GM19324 (cell line): ENCODE data around the gene VCX2.
"Not testable (repeated sequence)": the region's sequence is repeated elsewhere in the genome, so short reads cannot be mapped to it uniquely, and the experiment has no call there.

Experiments
- ATAC-seq: cut with Tn5 transposase; IDR thresholded peaks from one replicate; pipeline ENCODE4 v1.9.1; 2021; ENCODE audit warnings: mild to moderate bottlenecking, moderate library complexity; ENCODE audit not compliant: unreplicated experiment, low FRiP score

VCX2 gene

DNA sequence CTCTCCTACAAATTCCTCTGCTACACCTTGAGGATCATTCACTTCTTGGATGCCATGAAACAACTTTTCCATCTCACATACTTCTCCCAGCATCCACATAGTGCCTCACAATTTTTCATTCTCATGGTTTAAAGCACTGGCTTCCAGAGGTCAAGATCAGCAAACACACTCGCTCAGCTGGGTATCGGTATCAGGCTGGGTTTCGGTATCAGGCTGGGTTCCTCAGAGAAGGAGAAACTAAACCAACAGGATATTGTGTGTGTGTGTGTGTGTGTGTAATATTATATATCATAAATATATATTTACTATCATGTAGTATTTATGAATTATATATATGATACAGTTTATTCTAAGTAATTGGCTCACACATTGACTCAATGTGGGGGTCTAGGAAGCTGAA, at the start of gene VCX2:
VCX2 (minus strand) TSS at position 99 of the 400 bp plus-strand sequence. CDS start 624 bp downstream, outside the sequence.
- not testable (repeated sequence) for ATAC-seq

DNA sequence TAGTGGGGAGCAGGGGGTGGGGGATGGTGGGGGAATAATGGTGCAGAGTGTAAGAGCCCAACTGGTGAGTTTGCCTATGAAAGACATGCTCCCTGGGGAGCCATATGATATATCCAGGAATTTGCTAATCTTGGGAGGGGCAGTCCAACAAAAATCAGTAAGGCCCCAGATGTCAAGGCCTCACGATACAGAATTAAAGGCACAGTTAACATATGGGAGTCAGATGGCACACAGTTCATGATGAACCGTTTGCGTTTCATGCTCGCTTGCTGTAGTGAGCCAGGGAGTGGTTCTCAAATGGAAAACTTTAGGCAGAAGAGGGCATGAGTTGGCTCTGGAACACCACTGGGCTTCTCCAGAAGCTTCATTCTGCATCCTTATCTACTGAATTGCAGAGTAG, 33.9 kb upstream of the VCX2 start:
- ATAC-seq: no peak

DNA sequence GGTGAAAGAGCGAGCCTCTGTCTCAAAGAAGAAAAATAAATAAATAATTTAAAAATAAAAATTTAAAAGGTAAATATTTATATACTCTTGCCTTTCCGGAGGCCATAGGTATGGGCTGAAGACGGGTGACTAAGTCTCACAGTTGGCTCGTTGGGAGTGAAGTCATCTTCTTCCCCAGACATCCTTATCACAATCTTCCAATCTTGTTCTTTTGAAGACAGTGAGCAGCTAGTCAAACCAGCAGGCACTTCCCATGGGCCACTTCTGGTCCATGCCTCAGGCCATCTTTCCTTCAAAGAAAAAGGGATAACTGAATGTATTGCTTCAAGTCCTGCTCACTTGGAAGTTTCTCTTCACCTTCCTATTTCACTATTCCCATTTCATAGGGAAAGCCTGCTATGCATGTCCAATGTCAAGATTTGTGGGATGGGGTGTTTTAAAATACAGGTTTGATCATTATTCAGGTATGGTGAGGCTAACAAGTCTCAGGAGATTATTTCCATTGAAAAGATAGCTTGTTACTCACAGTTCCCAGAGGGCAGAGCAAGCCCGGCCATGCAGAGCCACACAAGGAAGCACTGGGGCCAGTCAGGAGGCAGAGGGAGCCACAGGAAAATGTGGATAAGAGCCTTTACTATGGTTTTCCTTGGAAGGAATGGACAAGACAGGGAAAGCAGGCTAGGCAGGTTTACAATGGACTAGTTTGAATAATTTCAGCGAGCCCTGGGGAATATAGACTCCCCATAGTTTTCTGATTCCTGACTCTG, 33.3 kb upstream of the VCX2 start:
- ATAC-seq: no peak

DNA sequence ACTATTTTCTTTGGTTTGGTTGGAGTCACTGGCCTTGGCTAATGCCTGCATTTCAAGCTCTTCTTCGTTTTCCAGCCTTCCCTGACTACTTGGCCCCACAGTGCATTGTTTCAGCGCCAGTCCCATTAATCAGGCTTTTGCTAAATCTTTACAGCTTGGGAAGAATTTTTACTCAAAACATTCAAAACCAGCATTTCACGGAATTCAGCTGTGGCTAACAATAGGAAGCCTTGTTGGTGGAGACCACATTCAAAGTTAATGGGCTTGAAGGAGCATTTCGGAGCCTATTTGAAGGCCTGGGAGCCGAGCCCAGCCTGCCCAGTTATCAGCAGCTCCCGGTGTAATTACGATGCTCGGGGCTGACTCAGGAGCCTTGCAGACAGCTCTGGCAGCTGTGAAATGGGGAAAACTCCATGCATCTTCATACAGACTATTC, 30.8 kb upstream of the VCX2 start:
- ATAC-seq: no peak

DNA sequence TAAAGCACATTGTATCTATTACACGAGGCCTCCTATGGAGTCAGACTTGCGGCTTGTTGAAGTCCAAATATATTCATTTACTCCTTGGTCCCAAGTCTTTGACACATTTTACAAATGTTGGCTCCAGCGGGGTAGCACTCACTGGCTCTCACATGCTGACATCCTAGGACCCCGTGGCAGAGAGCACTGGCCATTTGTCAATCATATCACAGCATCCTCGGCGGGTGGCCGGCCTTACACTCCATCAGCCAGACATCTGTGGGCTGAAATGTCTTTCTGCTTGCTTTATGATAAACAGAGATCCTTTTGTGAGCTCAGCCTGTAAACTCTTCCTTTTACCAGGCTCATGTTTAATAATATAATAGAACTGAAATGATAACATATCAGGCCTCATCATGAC, 25.7 kb upstream of the VCX2 start:
- ATAC-seq: no peak

DNA sequence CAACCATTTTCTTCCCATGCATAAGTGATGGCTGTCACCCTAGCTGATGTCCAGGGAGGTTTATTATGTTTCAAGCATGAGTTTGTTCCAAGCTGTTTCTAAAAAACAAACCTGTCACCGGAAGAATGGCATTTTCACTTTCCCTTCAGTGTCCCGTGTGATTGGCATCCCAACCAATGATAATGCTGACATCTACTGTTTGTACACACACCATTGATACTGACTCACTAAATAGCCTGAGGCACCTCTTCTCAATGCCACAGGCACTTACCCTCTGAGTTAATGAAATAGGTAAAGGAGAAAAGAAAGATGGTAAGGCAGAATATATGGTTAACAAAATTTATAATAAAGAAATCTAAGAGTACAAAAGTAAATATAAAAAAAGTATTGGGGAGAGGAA, 23.1 kb upstream of the VCX2 start:
- no peak for ATAC-seq

DNA sequence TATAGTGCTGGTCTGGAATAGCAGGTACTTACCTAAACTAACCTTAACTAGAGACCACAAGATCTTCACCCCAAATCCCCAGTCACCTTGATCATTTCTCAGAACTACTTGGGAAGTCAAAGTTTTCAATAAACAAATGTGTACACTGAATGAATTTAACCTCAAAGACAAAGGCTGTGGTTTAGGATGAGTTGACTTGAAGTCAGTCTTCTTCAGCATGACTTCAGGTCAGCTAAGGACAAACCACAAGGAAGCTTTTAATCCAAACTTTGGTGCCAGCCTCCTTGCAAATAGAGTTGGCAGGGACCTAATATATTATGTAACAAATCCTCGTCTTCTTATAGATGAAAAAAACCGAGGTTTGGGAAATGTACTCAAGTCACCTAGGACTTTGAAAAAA, 21.2 kb upstream of the VCX2 start:
- ATAC-seq: no peak

DNA sequence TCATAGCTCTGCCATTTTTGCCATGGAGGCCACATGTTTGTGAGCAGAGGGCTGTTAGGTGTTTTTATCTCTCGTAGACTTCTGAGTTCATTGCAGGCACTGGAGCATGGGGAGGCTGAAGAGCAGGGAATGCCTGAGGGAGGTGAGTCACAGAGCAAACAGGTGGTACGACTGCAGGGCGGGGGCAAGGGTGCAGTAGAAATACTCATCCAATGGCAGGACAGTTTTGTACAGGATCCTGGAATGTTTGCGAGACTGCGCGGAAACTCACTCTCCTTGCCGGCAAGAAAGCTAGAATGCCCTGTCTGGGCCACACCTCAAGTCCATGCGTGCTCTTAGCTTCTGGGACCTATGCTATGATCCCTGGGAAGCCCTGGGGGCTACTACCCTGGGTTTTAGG, 20.0 kb upstream of the VCX2 start:
- no peak for ATAC-seq

DNA sequence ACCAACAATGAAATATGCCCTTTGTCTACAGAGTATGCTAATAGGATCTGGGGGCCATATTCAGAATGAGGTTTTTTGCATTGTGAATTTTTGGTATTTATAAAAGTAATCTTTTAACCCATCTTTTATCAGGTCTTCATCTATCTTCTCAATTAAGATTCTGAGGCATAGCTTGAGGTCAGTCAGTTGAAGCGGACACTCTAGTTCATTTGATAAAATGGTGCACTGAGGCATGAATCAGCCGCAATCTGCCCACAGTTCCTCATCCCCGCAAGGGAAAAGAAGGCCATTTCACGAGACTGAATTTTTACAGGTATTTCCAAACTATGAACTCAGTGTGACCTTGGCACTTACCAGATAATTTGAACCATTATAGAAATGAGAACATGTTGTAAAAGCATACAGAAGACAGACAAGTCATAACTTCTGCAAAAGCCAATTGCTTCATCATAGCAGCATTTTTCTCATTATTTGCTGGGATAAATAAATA, 19.3 kb upstream of the VCX2 start:
- ATAC-seq: no peak

DNA sequence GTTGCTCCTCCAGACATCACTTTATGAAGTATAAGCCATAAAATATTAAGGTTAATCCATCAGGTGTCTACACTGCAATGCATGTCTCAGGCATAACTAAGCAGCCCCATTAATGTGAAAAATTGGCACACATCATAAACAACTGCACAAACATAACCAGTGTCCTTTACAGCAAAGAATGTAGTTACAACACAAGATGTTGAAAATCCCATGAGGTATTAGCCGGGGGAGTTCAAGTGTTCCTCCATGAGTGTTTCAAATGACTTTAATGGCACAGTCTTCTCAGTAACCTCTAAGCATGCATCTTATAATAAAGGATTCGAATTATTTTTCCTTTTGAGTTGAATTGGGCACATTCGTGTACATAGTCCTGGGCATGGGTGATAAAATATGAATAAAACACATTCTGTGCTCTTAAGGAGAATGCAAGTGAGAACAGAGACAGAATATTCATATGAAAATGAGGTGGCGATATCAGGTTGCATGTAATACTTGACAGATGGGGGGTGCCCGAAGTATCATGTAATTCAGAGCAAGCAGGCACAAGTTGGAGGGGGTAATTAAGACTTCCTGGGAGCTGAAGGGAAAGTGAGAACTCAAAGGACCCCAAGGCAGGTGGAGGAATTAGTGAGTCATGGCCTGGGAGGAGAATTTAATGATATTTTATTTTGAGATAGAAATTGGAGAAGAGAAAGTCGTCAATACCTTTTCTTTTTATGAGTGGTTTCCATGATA, 18.2 kb upstream of the VCX2 start:
- no peak for ATAC-seq

DNA sequence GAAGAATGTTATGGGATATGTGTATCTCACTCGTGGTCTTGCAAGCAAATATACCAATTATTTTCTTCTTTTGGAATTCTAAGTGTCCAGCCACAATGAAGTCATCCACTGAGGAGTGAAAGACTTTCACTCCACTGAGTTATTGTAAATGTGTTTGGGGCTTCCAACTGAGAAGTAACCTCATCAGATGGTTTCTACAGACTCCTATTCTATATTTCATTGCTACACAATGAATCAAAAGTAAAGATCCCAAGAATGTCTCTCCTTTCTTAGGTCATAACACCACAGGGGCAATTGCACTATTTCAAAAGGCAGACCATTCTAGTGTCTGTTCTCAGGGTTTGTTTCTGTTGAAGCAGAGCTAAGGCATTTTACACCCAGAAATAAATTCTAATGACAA, 12.3 kb upstream of the VCX2 start:
- ATAC-seq: no peak

DNA sequence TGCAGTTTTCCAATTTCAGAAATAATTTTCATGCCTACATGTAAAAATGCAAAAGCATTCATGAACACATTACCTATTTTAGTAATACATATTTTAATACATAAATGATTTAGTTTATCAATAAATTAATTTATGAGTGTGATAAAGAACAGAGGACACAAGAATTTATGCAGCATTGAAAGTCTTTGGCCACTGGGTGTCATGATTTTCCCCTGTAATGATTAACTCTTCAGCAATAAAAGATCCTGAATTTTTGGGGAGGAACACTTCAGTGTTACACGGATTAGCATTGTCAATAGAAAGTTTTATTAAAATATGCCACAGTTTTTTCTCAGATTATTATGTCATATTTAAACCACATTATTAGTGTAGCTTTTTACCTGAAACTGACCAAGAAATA, 8.6 kb upstream of the VCX2 start:
- no peak for ATAC-seq

DNA sequence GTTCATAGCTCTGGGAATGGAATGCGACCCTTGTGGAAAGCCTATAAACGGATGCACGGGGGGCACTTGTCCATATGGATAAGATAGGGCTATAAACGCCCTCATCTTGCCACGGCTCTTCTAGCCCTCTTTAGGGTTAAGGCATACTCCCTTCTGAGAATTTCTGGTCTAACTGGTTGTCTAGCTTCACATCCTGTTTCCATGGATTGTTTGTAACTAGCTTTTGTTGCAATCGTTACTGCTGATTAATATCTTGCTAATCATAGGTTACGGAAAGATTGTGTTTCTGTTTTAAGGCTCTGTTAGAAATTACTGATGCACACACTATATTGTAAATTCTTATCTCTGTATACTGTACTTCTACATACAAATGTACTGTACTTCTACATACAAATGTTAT, 17.1 kb downstream of the VCX2 start:
- not testable (repeated sequence) for ATAC-seq

DNA sequence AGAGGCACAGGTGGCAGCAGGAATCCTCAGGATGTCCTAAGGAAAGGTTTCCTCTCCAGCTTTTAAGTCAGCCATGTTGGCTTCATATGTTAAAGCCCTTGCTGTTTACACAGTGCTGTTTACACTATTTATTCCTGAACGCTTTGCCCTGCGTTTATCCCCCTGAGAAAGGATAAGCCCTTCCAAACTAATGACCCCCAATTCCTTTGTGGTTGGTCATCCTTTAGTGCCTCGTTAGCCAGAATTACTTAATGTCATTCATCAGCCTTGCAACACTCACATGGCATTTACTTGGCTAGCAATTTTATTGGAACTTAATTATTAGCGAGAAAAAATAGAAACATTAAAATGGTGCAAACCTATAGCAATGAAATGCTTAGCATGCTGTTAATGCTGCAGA, 23.8 kb downstream of the VCX2 start:
- no peak for ATAC-seq

DNA sequence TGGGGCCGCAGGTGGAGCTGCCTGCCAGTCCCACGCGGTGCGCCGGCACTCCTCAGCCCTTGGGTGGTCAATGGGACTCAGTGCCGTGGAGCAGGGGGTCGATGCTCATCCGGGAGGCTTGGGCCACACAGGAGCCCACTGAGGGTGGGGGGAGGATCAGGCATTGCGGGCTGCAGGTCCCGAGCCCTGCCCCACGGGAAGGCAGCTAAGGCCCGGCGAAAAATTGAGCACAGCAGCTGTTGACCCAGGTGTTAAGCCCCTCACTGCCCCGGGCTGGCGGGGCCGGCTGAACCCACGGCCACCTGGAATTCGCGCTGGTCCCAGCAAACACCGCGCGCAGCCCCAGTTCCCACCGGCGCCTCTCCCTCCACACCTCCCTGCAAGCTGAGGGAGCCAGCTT, 26.1 kb downstream of the VCX2 start:
- no peak for ATAC-seq

DNA sequence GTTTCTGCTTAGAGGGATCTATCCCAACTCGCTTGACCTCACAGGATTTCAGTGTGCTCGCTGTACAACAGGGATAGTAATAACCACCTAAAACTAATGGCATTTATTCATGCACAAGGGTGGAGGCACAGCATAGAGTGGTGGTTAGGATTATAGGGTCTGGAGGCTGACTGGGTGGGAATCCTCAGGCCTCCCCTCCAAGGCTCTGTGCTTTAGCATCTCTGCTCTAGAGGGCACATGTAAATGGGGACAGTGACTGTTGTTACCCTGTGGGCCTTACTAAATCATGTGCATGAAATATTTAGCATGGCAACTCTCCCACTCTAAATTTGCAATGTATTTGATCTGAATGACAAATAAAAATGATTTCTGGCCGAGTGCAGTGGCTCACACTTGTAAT, 29.2 kb downstream of the VCX2 start:
- ATAC-seq: no peak

DNA sequence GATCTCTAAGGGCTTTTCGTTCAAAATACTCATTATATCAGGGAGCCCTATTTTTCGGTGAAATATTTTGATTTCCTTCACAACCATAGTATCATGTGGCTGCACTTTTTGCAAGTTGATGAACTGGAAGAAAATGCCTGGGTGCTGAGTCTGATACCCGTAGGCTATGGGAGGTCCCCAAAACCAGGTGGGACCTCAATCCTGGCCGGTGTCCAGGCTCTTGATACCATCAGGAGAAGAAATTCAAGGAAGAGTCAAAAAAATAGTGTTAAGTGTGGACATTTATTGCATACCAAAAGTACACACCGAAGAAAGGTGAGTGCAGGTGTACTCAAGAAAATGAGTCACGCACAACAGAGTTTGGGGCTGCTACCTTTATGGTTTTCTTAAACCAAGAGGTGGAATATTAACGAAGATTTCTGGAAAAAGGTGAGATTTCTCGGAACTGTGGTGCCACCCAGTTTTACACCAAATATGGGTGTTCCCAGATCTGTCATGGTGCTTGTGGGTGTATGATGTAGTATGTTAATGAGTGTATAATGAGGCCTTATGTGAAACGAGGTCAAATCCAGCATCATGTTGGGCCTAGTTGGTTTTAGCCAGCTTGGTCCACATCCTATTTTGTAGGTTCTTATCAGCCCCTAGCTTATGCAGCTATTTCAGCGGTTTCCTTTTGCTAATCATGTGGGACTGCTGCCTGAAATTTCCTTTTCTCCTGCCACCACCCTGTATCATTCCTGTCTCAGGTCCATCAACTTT, 29.9 kb downstream of the VCX2 start:
- no peak for ATAC-seq

DNA sequence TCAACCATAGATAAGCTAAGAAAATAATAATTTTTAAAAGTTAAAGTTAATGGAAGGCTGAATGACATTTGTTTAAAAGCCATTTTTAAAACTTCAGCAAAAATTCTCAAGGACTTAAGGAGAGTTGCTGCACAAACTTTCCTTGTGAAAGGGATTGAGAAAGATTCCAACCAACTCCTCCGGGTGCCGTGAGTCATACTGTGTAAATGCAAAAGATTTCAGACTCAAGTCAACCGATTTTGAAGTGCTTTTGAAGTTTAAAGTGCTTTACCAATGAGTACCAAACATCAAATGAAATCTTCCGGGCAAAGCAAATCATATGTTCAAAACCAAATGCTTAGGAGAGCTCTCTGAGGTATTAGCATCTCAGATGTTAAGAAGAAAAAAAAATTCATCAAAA, 31.4 kb downstream of the VCX2 start:
- ATAC-seq: no peak

DNA sequence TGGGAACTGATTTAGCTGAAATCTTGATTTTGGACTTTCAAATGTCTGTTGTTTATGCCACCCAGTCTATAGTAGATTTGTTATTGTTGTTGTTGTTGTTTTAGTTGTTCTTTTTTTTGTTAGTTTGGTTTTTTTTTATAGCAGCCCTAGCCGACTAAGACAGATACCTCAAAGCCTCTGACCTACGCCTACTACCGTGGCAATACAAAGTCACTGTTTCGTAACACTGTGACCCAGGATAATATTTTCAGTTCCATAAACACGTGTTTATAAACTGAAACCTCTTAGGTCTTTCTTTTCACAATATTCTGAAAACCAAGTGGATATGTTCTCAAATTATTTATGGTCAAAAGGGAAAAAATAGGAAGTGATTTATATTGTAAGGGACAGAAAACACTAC, 32.8 kb downstream of the VCX2 start:
- no peak for ATAC-seq

DNA sequence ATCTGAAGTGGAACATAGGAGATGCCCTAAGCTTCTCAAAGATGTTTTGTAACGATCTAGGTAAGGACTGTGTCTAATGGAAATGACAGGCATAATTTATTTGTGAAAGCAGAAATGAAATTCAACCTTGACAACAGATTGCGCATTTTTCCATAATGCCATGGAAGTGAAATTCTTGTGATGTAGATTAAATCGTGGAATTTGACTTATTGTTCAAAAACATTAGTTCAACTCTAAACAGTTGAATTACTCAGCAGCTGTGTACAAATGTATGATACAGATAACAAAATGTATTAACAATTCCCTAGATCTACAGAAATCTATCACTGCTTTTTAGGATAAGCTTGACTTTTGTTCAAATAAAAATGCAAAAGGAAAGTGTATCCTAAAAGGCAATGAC, 44.4 kb downstream of the VCX2 start:
- no peak for ATAC-seq

DNA sequence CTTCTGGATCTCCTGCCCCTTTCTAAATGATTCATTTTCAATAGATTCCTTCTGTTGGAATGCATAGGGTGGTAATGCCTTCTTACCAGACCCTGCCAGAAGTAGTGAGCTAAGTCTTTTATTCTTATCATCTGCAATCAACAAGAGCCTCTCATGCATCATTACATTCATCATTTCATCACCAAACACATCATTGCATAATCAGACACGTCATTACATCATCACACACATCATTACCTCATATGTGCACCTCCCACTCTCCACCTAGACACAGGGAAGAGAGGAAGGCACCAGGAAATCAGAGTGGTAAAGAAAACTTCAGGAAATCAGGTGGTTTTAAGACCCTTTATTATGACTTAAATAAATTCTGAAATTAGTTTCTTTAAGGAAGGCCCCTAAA, 45.0 kb downstream of the VCX2 start:
- ATAC-seq: no peak
